ENCODE measurements around the gene TMEM121. TPM values are rescaled to one million over a fixed set of nuclear protein-coding genes. Genes with fewer than 3 reads are reported as not detected.

Gene TMEM121
- total RNA-seq, 1 experiment from 2014 or later: 1.0 TPM

DNA sequence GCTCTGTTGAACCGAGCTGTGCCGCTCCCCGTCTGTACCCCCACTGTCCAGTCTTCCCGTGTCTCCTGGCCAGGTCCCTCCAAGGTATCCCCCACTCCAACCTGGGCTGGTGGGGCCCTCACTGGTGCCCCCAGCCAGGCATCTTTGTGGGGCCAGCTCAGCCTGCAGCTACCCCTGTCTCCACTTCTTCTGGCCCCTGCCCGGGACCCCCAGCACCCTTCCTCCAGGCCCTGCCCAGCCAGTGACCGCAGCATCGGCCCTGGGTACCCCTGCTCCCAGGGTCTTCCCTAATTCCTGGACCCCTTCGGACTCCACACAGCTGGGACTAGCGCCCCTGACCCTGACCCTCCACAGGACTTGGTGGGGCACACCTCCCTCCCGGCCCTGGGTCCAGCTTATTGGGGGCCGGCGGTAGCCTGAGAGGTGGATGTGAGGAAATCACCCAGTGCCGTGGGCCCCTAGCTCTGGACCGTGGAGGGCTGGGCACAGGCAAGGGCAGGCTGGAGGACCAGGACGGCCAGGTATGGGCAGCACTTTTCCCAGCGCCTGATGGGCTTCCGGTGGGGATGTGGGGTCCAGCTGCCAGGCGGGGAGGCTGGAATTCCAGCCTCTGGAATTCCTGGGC is 43.8 kb upstream of the TMEM121 start:
- no peak overlapping the region for H2AFZ ChIP-seq
- peaks cover 37% of the 10 kb centered on the region for H3K4me1 ChIP-seq (replicated peaks; ENCODE audit: insufficient read depth)
- TF ChIP-seq EZH2 (IDR thresholded peaks at IDR 0.05; ENCODE audit: low read depth): no peak
- TF ChIP-seq, protein P1, sequence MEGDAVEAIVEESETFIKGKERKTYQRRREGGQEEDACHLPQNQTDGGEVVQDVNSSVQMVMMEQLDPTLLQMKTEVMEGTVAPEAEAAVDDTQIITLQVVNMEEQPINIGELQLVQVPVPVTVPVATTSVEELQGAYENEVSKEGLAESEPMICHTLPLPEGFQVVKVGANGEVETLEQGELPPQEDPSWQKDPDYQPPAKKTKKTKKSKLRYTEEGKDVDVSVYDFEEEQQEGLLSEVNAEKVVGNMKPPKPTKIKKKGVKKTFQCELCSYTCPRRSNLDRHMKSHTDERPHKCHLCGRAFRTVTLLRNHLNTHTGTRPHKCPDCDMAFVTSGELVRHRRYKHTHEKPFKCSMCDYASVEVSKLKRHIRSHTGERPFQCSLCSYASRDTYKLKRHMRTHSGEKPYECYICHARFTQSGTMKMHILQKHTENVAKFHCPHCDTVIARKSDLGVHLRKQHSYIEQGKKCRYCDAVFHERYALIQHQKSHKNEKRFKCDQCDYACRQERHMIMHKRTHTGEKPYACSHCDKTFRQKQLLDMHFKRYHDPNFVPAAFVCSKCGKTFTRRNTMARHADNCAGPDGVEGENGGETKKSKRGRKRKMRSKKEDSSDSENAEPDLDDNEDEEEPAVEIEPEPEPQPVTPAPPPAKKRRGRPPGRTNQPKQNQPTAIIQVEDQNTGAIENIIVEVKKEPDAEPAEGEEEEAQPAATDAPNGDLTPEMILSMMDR (conservative IDR thresholded peaks at IDR 0.05): no peak
- ChIA-PET CTCF (interaction anchor here (0.6 to 0.8 kb wide), 2 partner anchors 10 to 111 kb away, joined by 3 read pairs; no protein-coding TSS in a partner anchor), POLR2A (ENCODE audit: unreplicated experiment) (no interaction called here)
- H3K9me2 ChIP-seq (ENCODE audit: insufficient read depth): no peaks in the 10 kb centered on the region
- H4K20me1 ChIP-seq (ENCODE audit: insufficient read depth): no peaks in the 10 kb centered on the region
- BruUV-seq (replicated peaks): no TSS peak
- H3K79me2 ChIP-seq (ENCODE audit: low read depth): no peaks in the 10 kb centered on the region
- H3K27ac ChIP-seq: peak overlapping the region; percentile 27
- H3K9me3 ChIP-seq (ENCODE audit: insufficient read depth, low read depth): no peaks in the 10 kb centered on the region
- no peak for DNase-seq
- peak overlapping the region; percentile 100 for H3K4me2 ChIP-seq
- intact Hi-C loops (cut with micrococcal nuclease; ENCODE audit: unreplicated experiment): loop anchor here (2.0 to 5.0 kb wide), 3 partner anchors 180 to 510 kb away; partner anchors contain the start of gene BRF1
- H3F3A ChIP-seq (ENCODE audit: insufficient read depth, low read depth): peaks cover 17% of the 10 kb centered on the region
- H3K4me3 ChIP-seq: no peak overlapping the region
- no peaks in the 10 kb centered on the region for H3K27me3 ChIP-seq (ENCODE audit: insufficient read depth, low read depth)
- H3K36me3 ChIP-seq (ENCODE audit: low read depth): no peaks in the 10 kb centered on the region

DNA sequence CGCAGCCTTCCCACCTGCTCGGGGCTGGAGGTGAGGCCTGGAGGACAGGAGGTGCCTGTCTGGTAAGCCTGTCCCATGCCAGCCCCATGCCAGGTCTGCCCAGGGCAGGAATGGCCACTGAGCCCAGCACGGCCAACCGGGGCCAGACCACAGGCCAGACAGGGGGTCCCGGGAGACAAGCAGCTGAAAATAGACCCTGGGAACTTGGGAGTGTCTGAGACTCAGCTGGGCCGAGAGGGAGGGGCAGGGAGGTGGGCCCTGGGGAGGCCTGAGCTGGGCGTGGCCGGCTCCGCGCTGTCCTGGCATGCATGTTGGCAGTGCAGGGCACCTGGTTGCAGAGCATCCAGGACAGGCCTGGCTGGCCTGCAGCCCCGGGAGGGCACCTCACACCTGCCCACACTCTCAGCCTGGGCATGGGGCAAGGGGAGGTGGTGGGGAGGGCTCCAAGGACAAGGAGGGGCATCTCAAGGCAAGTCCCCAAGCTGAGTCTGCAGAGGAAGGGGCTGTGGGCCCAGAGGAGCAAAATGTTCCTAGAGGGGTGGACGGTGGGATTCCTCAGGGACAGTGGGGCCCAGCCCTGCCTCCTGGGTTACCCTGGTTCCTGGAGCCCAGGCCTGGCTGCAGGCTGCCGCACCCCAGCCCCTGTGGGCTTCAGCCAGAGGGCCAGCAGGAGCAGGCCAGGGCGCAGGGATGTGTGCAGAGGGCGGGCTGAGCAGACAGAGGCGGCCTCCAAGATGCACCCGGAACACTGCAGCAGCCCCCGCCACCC is 42.9 kb upstream of the TMEM121 start:
- Histone ChIP-seq H3K9me3 (ENCODE audit: insufficient read depth, low read depth) (no peaks in the 10 kb centered on the region), H3K4me3 (no peak overlapping the region), H3K4me2 (no peak overlapping the region), H3K4me1 (replicated peaks; ENCODE audit: insufficient read depth) (peaks cover 45% of the 10 kb centered on the region), H2AFZ (no peak overlapping the region), H3K27me3 (ENCODE audit: insufficient read depth, low read depth) (no peaks in the 10 kb centered on the region), H3K79me2 (ENCODE audit: low read depth) (no peaks in the 10 kb centered on the region), H3K9me2 (ENCODE audit: insufficient read depth) (no peaks in the 10 kb centered on the region), H3K36me3 (ENCODE audit: low read depth) (no peaks in the 10 kb centered on the region), H3K27ac (no peak overlapping the region), H4K20me1 (ENCODE audit: insufficient read depth) (no peaks in the 10 kb centered on the region), H3F3A (ENCODE audit: insufficient read depth, low read depth) (peaks cover 21% of the 10 kb centered on the region)
- TF ChIP-seq EZH2 (IDR thresholded peaks at IDR 0.05; ENCODE audit: low read depth): no peak
- TF ChIP-seq, protein P1 (conservative IDR thresholded peaks at IDR 0.05): no peak
- CTCF ChIA-PET: interaction anchor here (0.6 kb wide), 1 partner anchor 9 kb away, joined by 3 read pairs; no protein-coding TSS in a partner anchor
- intact Hi-C loops (cut with micrococcal nuclease; ENCODE audit: unreplicated experiment): loop anchor here (2.0 to 5.0 kb wide), 3 partner anchors 181 to 511 kb away; partner anchors contain the start of gene BRF1
- DNase-seq: peak in 1 of 2 experiments; percentile 64
- no TSS peak for BruUV-seq (replicated peaks)
- POLR2A ChIA-PET (ENCODE audit: unreplicated experiment): interaction anchor here (0.6 kb wide), 1 partner anchor 1527 kb away, joined by 3 read pairs; no protein-coding TSS in a partner anchor

DNA sequence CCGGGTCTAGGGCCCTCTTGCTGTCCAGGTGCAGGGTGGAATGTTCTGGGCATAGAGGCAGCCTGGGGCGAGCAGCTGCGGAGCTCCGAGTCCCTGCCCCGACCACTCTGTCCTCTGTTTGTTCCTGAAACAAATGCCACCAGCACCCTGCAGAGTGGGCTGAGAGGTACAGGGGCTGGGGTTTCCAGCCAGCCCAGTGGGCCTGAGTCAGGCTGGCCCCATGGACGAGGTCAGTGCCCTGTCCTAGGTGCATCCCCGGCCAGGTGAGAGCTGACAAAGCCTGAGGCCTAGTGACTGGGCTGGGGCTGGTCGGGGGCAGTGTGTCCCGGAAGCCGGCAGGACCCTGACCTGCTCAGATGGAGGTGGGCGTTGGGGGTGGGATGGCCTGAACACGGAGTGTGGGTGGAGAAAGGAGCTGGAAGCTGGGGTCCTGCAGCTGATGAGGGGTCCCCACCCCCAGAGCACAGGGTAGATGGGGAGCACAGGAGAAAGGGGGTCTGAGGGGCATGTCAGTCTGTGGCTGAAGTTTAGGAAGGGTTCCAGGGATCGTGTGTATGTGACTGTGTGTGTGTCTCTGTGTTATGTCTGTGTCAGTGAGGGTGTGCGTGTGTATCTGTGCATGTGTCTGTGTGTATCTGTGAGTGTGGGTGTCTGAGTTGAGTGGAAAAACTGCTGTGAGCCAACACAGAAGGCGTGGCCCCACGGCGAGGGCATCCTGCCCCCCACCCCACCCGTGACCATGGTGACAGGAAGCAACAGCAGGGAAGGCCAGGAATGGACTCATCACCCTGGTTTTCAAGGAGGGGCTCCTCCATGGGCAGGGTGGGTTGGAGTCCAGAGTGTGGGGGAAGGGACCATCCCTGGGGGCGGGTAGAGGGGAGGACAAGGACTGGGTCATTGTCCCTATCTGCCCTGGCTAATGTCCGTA is 42.0 kb upstream of the TMEM121 start:
- H4K20me1 ChIP-seq (ENCODE audit: insufficient read depth): no peaks in the 10 kb centered on the region
- H3K9me2 ChIP-seq (ENCODE audit: insufficient read depth): no peaks in the 10 kb centered on the region
- H3K79me2 ChIP-seq (ENCODE audit: low read depth): no peaks in the 10 kb centered on the region
- no peaks in the 10 kb centered on the region for H3K36me3 ChIP-seq (ENCODE audit: low read depth)
- H3K27me3 ChIP-seq (ENCODE audit: insufficient read depth, low read depth): no peaks in the 10 kb centered on the region
- no peak overlapping the region for H3K4me3 ChIP-seq
- no peak overlapping the region for H2AFZ ChIP-seq
- intact Hi-C loops (cut with micrococcal nuclease; ENCODE audit: unreplicated experiment): loop anchor here (5.0 kb wide), 2 partner anchors 182 to 512 kb away; partner anchors contain the start of gene BRF1
- peak in 1 of 2 experiments; percentile 24 for DNase-seq
- CTCF ChIA-PET: no interaction called here
- no TSS peak for BruUV-seq (replicated peaks)
- no peak overlapping the region for H3K27ac ChIP-seq
- POLR2A ChIA-PET (ENCODE audit: unreplicated experiment): no interaction called here
- TF ChIP-seq, protein P1 (conservative IDR thresholded peaks at IDR 0.05): no peak
- no peak overlapping the region for H3K4me2 ChIP-seq
- H3K9me3 ChIP-seq (ENCODE audit: insufficient read depth, low read depth): no peaks in the 10 kb centered on the region
- H3K4me1 ChIP-seq (replicated peaks; ENCODE audit: insufficient read depth): peaks cover 53% of the 10 kb centered on the region
- H3F3A ChIP-seq (ENCODE audit: insufficient read depth, low read depth): peaks cover 21% of the 10 kb centered on the region
